Stimulated activated CD8-positive, alpha-beta memory T cell treated with anti-CD3 and anti-CD28 coated beads, Interleukin-4, amount 100 ng/mL, for 48 hours (primary cell): ENCODE measurements around the gene HCAR2.
"Not testable (repeated sequence)": the region's sequence is repeated elsewhere in the genome, so short reads cannot be mapped to it uniquely, and the experiment has no call there.

Experiments
- DNase-seq: peaks from one replicate; pipeline ENCODE4 v3.0.0-alpha.2; 2020

The HCAR2 gene

GRCh38 chr12:122702890-122703611 is at the start of gene HCAR2:
HCAR2 (minus strand) TSS chr12:122703357; CDS start chr12:122703283, 74 bp downstream.
- DNase-seq = not testable (repeated sequence)

- DNase-seq = peak; percentile 99
Measured at GRCh38 chr12:122752464-122753318, 49.5 kb upstream of the HCAR2 start, which contains the start of gene DENR. DENR (plus strand) TSS chr12:122752824; CDS start chr12:122753702, 878 bp downstream.

- peak; percentile 20 for DNase-seq
Measured at GRCh38 chr12:122750781-122751515, 47.8 kb upstream of the HCAR2 start.

GRCh38 chr12:122749569-122750332 is 46.6 kb upstream of the HCAR2 start:
- peak; percentile 16 for DNase-seq

GRCh38 chr12:122747224-122748135 is 44.3 kb upstream of the HCAR2 start:
- DNase-seq = peak; percentile 18

- DNase-seq = peak; percentile 22
Measured at GRCh38 chr12:122743895-122744525, 40.9 kb upstream of the HCAR2 start.

GRCh38 chr12:122740351-122740750 is 37.2 kb upstream of the HCAR2 start:
- DNase-seq = peak; percentile 14

GRCh38 chr12:122738571-122738970 is 35.4 kb upstream of the HCAR2 start:
- no peak for DNase-seq

- DNase-seq = peak; percentile 17
Measured at GRCh38 chr12:122732611-122733010, 29.5 kb upstream of the HCAR2 start.

- peak; percentile 49 for DNase-seq
Measured at GRCh38 chr12:122732170-122732569, 29.0 kb upstream of the HCAR2 start.

GRCh38 chr12:122730215-122731014 is 27.3 kb upstream of the HCAR2 start, which contains the start of gene HCAR1:
HCAR1 (minus strand) TSS chr12:122730844; CDS start chr12:122730339, 505 bp downstream.
- peak; percentile 66 for DNase-seq

GRCh38 chr12:122729583-122730214 is 26.5 kb upstream of the HCAR2 start:
- no peak for DNase-seq

GRCh38 chr12:122726080-122726558 is 23.0 kb upstream of the HCAR2 start:
- no peak for DNase-seq

GRCh38 chr12:122725452-122726079 is 22.4 kb upstream of the HCAR2 start:
- no peak for DNase-seq

- DNase-seq = no peak
Measured at GRCh38 chr12:122724641-122725243, 21.6 kb upstream of the HCAR2 start.

- DNase-seq = no peak
Measured at GRCh38 chr12:122722387-122722786, 19.2 kb upstream of the HCAR2 start.

- no peak for DNase-seq
Measured at GRCh38 chr12:122721057-122721545, 17.9 kb upstream of the HCAR2 start.

- not testable (repeated sequence) for DNase-seq
Measured at GRCh38 chr12:122716658-122717057, 13.5 kb upstream of the HCAR2 start, which contains the start of gene HCAR3. HCAR3 (minus strand) TSS chr12:122716811; CDS start chr12:122716737, 74 bp downstream.
